HepG2 (cell line): Measurements from ENCODE around the gene LRRC17. TPM values are rescaled to one million over a fixed set of nuclear protein-coding genes. Genes with fewer than 3 reads are reported as not detected.

Source experiments
- ATAC-seq: fragments of 200-7000 bp; cut with Tn5 transposase; 3 replicates; pipeline ENCODE4 v1.9.1; 2020; ENCODE audit warnings: mild to moderate bottlenecking, moderate library complexity
- BruUV-seq: library from RNA; stranded (reverse); fragments of 400-500 nt; replicated peaks from 2 replicates; lab custom pipeline; 2021; lab: Mats Ljungman, UMichigan
- CTCF ChIA-PET: fragments of 300-600 bp; formaldehyde crosslinking; extraction: SDS; loops from one replicate; lab custom pipeline; 2021; ENCODE audit warnings: low total read pairs, inconsistent platforms, low intra/inter-chr PET ratio; lab: Yijun Ruan, JAX
- POLR2A ChIA-PET: fragments of 350-600 bp; sonication (Branson Sonifier 250); formaldehyde crosslinking; loops from one replicate; lab custom pipeline; 2020; ENCODE audit warnings: antibody characterized with exemption, inconsistent platforms; lab: Yijun Ruan, JAX
- DNase-seq: peaks from one replicate; pipeline ENCODE4 v3.0.0-alpha.2; 2015; ENCODE audit warnings: low spot score
- FAIRE-seq: peaks from 3 replicates; lab custom pipeline; 2011; peaks lifted over from hg19 to GRCh38; lab: Jason Lieb, UNC
- H2AFZ ChIP-seq: one replicate; pipeline ENCODE4 v1.6.1; 2011; ENCODE audit warnings: low read length, inconsistent platforms
- H3K27ac ChIP-seq: fragments of 300-600 bp; 3 replicates; pipeline ENCODE4 v1.8.0; 2011; ENCODE audit warnings: mixed run types, mild to moderate bottlenecking, mixed read lengths, low read length, inconsistent platforms; ENCODE audit not compliant: insufficient read depth; ENCODE audit errors: extremely low read length
- H3K27me3 ChIP-seq, 2 experiments: fragments of 200-600 bp in 1 of 2; 2 replicates in 1 of 2; 3 replicates in 1 of 2; pipeline versions ENCODE4 v1.6.0 to v1.8.0; 2011; ENCODE audit warnings: low read length in 2 of 2, mild to moderate bottlenecking in 2 of 2, moderate library complexity in 2 of 2, inconsistent platforms in 1 of 2; ENCODE audit not compliant: insufficient read depth in 2 of 2, control insufficient read depth in 1 of 2
- H3K36me3 ChIP-seq, 2 experiments: fragments of 200-600 bp in 1 of 2; replicated peaks in 1 of 2; 2 replicates in 1 of 2; 3 replicates in 1 of 2; pipeline versions ENCODE4 v1.5.1 to v1.8.0; 2011; ENCODE audit warnings: low read length in 2 of 2, inconsistent platforms in 1 of 2; ENCODE audit not compliant: insufficient read depth in 2 of 2, control insufficient read depth in 1 of 2
- H3K4me1 ChIP-seq: 2 replicates; pipeline ENCODE4 v1.5.1; 2012; ENCODE audit warnings: low read length, inconsistent platforms; ENCODE audit not compliant: insufficient read depth
- H3K4me2 ChIP-seq: 2 replicates; pipeline ENCODE4 v1.6.0; 2011; ENCODE audit warnings: low read depth, low read length, inconsistent platforms
- H3K4me3 ChIP-seq, 3 experiments: fragments of 200-600 bp in 1 of 3; sonication (generic), shearing (Covaris generic) in 1 of 3; replicated peaks in 1 of 3; 2 replicates each; pipeline ENCODE4 v1.5.1; 2011 to 2016; ENCODE audit warnings: low read length in 3 of 3, inconsistent platforms in 2 of 3, low read depth in 2 of 3, mild to moderate bottlenecking in 2 of 3, control low read depth in 1 of 3, mixed read lengths in 1 of 3; ENCODE audit not compliant: insufficient read depth in 1 of 3
- H3K79me2 ChIP-seq: one replicate; pipeline ENCODE4 v1.6.1; 2011; ENCODE audit warnings: low read length, inconsistent platforms; ENCODE audit not compliant: insufficient read depth
- H3K9ac ChIP-seq: 2 replicates; pipeline ENCODE4 v1.6.0; 2011; ENCODE audit warnings: mild to moderate bottlenecking, low read depth, low read length, inconsistent platforms; ENCODE audit not compliant: insufficient read depth
- H3K9me3 ChIP-seq: 2 replicates; pipeline ENCODE4 v1.5.1; 2012; ENCODE audit warnings: mild to moderate bottlenecking, low read length
- H4K20me1 ChIP-seq: 2 replicates; pipeline ENCODE4 v1.6.0; 2011; ENCODE audit warnings: inconsistent platforms, mild to moderate bottlenecking, low read length, moderate library complexity; ENCODE audit not compliant: insufficient read depth
- AGO2 ChIP-seq: fragments of 200-400 bp; formaldehyde crosslinking; optimal IDR thresholded peaks from 2 replicates; pipeline ENCODE3; 2017; ENCODE audit warnings: mild to moderate bottlenecking, low read depth, low read length, moderate library complexity
- CENPX ChIP-seq: sonication (generic); formaldehyde crosslinking; IDR thresholded peaks from 2 replicates; pipeline ENCODE4 v1.9.0; 2021; ENCODE audit warnings: mild to moderate bottlenecking, missing genetic modification reagents, moderate library complexity
- CHD4 ChIP-seq: fragments of 200-600 bp; sonication (generic); IDR thresholded peaks from 2 replicates; pipeline ENCODE4 v1.7.0; 2017; ENCODE audit warnings: mild to moderate bottlenecking, low read length, borderline replicate concordance
- ELF4 ChIP-seq: sonication (generic); formaldehyde crosslinking; IDR thresholded peaks from 2 replicates; pipeline ENCODE4 v1.5.0; 2020; ENCODE audit warnings: missing genetic modification reagents, mild to moderate bottlenecking, moderate library complexity, borderline replicate concordance
- EP300 ChIP-seq, 3 experiments: sonication (generic) in 1 of 3; formaldehyde crosslinking in 1 of 3; IDR thresholded peaks; 2 replicates each; pipeline versions ENCODE4 v1.5.1 to v1.6.1; 2011 to 2020; ENCODE audit warnings: low read depth in 2 of 3, low read length in 2 of 3, borderline replicate concordance in 1 of 3, improper control_type of control experiment in 1 of 3, mild to moderate bottlenecking in 1 of 3, missing genetic modification reagents in 1 of 3, moderate library complexity in 1 of 3
- HES4 ChIP-seq: sonication (generic); formaldehyde crosslinking; IDR thresholded peaks from 2 replicates; pipeline ENCODE4 v1.9.0; 2021; ENCODE audit warnings: mild to moderate bottlenecking, missing genetic modification reagents, borderline replicate concordance
- HNRNPLL ChIP-seq: fragments of 200-400 bp; formaldehyde crosslinking; IDR thresholded peaks from 2 replicates; pipeline ENCODE4 v1.6.1; 2017; ENCODE audit warnings: mild to moderate bottlenecking, low read depth, low read length; ENCODE audit not compliant: poor library complexity, severe bottlenecking
- JUN ChIP-seq: sonication (generic); formaldehyde crosslinking; IDR thresholded peaks from 2 replicates; pipeline ENCODE4 v1.4.0; 2020; ENCODE audit warnings: mild to moderate bottlenecking, missing genetic modification reagents
- NFIC ChIP-seq: IDR thresholded peaks from 2 replicates; pipeline ENCODE4 v1.6.1; 2012; ENCODE audit warnings: mild to moderate bottlenecking, low read length, inconsistent platforms
- RXRB ChIP-seq: IDR thresholded peaks from 2 replicates; pipeline ENCODE4 v1.6.1; 2016; ENCODE audit warnings: borderline replicate concordance, missing genetic modification reagents, missing compliant biosample characterization
- ZNF44 ChIP-seq: sonication (generic); formaldehyde crosslinking; IDR thresholded peaks from 2 replicates; pipeline ENCODE4 v1.5.1; 2020; ENCODE audit warnings: mild to moderate bottlenecking, missing genetic modification reagents
- ZNF484 ChIP-seq: sonication (generic); formaldehyde crosslinking; IDR thresholded peaks from 2 replicates; pipeline ENCODE4 v1.5.1; 2020; ENCODE audit warnings: mild to moderate bottlenecking, low read depth, missing genetic modification reagents, borderline replicate concordance
- WGBS: methylation state at CpG from one replicate; pipeline ENCODE4 v1.1.6; 2017; ENCODE audit warnings: low lambda C conversion rate; 5-methylcytosine and 5-hydroxymethylcytosine counted together
- in situ Hi-C: cut with HindIII; loops from 2 replicates; pipeline ENCODE4 v1.10.0; 2017; ENCODE audit warnings: low pct_unique_long_range_greater_than_20kb; ENCODE audit not compliant: extremely low pct_ligation_motif_present
- intact Hi-C: fragments of 100-400 bp; cut with micrococcal nuclease; formaldehyde crosslinking; loops from one replicate; pipeline ENCODE4 v1.10.0; 2022; ENCODE audit not compliant: unreplicated experiment
- polyA plus RNA-seq, 8 experiments: library from polyadenylated mRNA; depleted of rRNA in 3 of 8; stranded (reverse) in 7 of 8; unstranded in 1 of 8; fragments of >200 nt; fragmentation: Illumina TruSeq in 4 of 8; extraction: Trizol in 4 of 8; gene quantifications; 2 replicates each; pipeline versions ENCODE4 v1.2.1 to v1.2.3, GENCODE V29; 2011 to 2016; ENCODE audit warnings: low read depth in 4 of 8, missing spikeins in 1 of 8, mixed read lengths in 1 of 8; ENCODE audit not compliant: insufficient read depth in 1 of 8
- total RNA-seq, 5 experiments: library from RNA; depleted of rRNA; stranded (reverse); fragments of >200 nt; fragmentation: Illumina TruSeq; extraction: Trizol; gene quantifications; 2 replicates each; pipeline ENCODE4 v1.2.3, GENCODE V29; 2016; ENCODE audit warnings: low read depth in 1 of 5
- TF ChIP-seq, protein P1 (sequence below): sonication (generic); formaldehyde crosslinking; IDR thresholded peaks from 2 replicates; pipeline ENCODE4 v1.4.0; 2020; ENCODE audit warnings: missing genetic modification reagents
- TF ChIP-seq, protein P2 (sequence below): sonication (generic); formaldehyde crosslinking; IDR thresholded peaks from 2 replicates; pipeline ENCODE4 v1.4.0; 2020; ENCODE audit warnings: missing genetic modification reagents
- TF ChIP-seq, protein P3 (sequence below): IDR thresholded peaks from 2 replicates; pipeline ENCODE4 v1.6.1; 2016; ENCODE audit warnings: missing genetic modification reagents, missing compliant biosample characterization

LRRC17 gene
- total and polyA plus RNA-seq, 2 of the 13 experiments (the other 11 are each of a cell fraction or from before 2014, with no cell fraction given) = 0.20 to 0.66 TPM

DNA sequence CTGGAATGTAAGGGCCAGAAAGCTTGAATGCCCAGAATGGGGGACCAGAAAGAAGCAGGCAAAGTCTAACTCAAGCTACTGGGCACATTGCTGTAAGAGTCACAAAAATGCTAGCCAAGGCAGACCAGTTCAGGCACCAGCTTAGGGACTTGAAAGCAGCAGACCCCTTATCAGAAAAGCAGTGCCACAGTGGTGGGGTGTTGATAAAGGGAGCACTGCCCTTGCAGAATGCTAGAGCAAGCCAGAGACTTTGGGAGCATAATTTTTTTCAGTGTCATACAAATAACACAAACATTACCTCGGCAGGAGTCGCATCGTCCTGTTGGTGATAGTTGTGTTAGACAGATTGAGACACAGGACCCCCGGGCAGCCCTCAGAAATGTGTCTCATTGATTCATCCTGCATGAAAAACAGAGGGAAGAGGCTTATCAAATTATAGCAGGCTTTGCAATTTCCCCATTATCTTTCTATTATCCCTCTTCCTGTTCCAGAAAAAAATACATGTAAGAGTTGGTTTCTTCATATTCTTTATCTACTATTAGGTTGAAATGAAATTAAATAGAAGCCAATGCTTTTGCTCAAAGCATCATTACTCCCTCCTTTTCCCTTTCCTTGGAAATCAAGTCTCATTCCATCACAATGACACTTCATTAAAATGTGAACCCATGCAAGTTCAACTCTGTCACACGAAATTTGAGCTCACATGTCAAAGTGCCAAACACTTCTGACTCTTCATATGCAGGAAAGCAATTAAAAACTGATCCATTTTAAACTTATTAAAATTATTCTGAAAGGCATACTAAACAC lies 13.4 kb downstream of the LRRC17 start:
- TF ChIP-seq HES4 (CRISPR knock-in tag) (no peak), CENPX (CRISPR knock-in tag) (no peak), NFIC (no peak), ZNF484 (CRISPR knock-in tag) (no peak), AGO2 (no peak), CHD4 (no peak), ELF4 (CRISPR knock-in tag) (no peak), EP300 (IDR thresholded peaks at IDR 0.05; ENCODE audit: low read depth in 2 of 2, low read length in 2 of 2) (no peak), EP300 (CRISPR knock-in tag; IDR thresholded peaks at IDR 0.05; ENCODE audit: borderline replicate concordance) (no peak), HNRNPLL (no peak), ZNF44 (CRISPR knock-in tag) (no peak), JUN (CRISPR knock-in tag) (no peak), RXRB (CRISPR knock-in tag) (no peak)
- TF ChIP-seq, protein P1, sequence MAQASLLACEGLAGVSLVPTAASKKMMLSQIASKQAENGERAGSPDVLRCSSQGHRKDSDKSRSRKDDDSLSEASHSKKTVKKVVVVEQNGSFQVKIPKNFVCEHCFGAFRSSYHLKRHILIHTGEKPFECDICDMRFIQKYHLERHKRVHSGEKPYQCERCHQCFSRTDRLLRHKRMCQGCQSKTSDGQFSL (CRISPR knock-in tag) = no peak
- TF ChIP-seq, protein P2, sequence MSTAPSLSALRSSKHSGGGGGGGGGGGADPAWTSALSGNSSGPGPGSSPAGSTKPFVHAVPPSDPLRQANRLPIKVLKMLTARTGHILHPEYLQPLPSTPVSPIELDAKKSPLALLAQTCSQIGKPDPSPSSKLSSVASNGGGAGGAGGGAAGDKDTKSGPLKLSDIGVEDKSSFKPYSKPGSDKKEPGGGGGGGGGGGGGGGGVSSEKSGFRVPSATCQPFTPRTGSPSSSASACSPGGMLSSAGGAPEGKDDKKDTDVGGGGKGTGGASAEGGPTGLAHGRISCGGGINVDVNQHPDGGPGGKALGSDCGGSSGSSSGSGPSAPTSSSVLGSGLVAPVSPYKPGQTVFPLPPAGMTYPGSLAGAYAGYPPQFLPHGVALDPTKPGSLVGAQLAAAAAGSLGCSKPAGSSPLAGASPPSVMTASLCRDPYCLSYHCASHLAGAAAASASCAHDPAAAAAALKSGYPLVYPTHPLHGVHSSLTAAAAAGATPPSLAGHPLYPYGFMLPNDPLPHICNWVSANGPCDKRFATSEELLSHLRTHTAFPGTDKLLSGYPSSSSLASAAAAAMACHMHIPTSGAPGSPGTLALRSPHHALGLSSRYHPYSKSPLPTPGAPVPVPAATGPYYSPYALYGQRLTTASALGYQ = no peak
- TF ChIP-seq, protein P3, sequence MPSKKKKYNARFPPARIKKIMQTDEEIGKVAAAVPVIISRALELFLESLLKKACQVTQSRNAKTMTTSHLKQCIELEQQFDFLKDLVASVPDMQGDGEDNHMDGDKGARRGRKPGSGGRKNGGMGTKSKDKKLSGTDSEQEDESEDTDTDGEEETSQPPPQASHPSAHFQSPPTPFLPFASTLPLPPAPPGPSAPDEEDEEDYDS (CRISPR knock-in tag) = no peak
- no peaks in the 10 kb centered on the region for H3K4me1 ChIP-seq
- H3K4me2 ChIP-seq = no peak overlapping the region
- DNase-seq (no peak), ATAC-seq (no peak), FAIRE-seq (no peak)
- H4K20me1 ChIP-seq = no peaks in the 10 kb centered on the region
- H3K36me3 ChIP-seq = no peaks in the 10 kb centered on the region
- no peaks in the 10 kb centered on the region for H3K27me3 ChIP-seq
- H3K9ac ChIP-seq = no peak overlapping the region
- no peaks in the 10 kb centered on the region for H3K9me3 ChIP-seq
- no peak overlapping the region for H3K27ac ChIP-seq
- no peak overlapping the region for H3K4me3 ChIP-seq
- BruUV-seq = no TSS peak
- ChIA-PET POLR2A (no interaction called here), CTCF (no interaction called here)
- intact Hi-C loops = no loop called here
- in situ Hi-C loops = no loop called here
- 24% methylated on average over 5 of the region's 5 CpGs for WGBS
- no peaks in the 10 kb centered on the region for H3K79me2 ChIP-seq
- H2AFZ ChIP-seq = no peak overlapping the region
